ENCODE data around the gene LAMB4.

The LAMB4 gene

DNA sequence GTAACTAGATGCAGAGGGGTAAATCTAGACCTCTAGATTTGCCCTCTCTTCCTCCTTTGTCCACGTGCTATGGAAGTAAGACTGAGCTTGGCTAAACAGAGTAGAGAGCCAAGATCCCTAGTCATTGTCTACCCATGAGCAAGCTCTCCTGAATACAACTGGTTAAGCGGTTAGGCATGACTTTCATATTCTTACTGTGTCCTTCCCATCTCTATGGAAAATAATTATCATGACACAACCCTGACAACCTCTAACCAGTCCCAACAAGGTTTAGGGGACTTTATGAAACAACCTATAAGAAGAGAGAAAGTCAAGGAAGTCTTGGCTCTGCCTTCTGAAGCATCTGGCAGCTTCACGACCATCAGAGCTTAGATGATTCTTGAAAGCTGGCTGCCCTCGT, 7.8 kb upstream of the LAMB4 start:
- no peak overlapping the region for H2AFZ ChIP-seq (ENCODE audit: low read length)
- no peaks in the 10 kb centered on the region for H4K20me1 ChIP-seq (ENCODE audit: insufficient read depth, low read length)
- H3K4me3 ChIP-seq (ENCODE audit: low read depth, low read length, poor library complexity, severe bottlenecking) = no peak overlapping the region
- H3K4me2 ChIP-seq (ENCODE audit: low read length) = no peak overlapping the region
- peaks cover 14% of the 10 kb centered on the region for H3K4me1 ChIP-seq (ENCODE audit: insufficient read depth, low read length, severe bottlenecking)
- no peaks in the 10 kb centered on the region for H3K36me3 ChIP-seq (ENCODE audit: insufficient read depth, low read length)
- no peak overlapping the region for H3K27ac ChIP-seq (ENCODE audit: low read depth, low read length, poor library complexity, severe bottlenecking)
- no peaks in the 10 kb centered on the region for H3K79me2 ChIP-seq (ENCODE audit: insufficient read depth, low read length)
- no peak overlapping the region for H3K9ac ChIP-seq (ENCODE audit: low read length)
- TF ChIP-seq, protein P1, sequence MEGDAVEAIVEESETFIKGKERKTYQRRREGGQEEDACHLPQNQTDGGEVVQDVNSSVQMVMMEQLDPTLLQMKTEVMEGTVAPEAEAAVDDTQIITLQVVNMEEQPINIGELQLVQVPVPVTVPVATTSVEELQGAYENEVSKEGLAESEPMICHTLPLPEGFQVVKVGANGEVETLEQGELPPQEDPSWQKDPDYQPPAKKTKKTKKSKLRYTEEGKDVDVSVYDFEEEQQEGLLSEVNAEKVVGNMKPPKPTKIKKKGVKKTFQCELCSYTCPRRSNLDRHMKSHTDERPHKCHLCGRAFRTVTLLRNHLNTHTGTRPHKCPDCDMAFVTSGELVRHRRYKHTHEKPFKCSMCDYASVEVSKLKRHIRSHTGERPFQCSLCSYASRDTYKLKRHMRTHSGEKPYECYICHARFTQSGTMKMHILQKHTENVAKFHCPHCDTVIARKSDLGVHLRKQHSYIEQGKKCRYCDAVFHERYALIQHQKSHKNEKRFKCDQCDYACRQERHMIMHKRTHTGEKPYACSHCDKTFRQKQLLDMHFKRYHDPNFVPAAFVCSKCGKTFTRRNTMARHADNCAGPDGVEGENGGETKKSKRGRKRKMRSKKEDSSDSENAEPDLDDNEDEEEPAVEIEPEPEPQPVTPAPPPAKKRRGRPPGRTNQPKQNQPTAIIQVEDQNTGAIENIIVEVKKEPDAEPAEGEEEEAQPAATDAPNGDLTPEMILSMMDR (IDR thresholded peaks at IDR 0.05; ENCODE audit: low read length) = no peak
- TF ChIP-seq EZH2 (IDR thresholded peaks at IDR 0.05; ENCODE audit: borderline replicate concordance, low read length) = no peak
- no peaks in the 10 kb centered on the region for H3K9me3 ChIP-seq (ENCODE audit: low read length)
- H3K27me3 ChIP-seq (ENCODE audit: insufficient read depth, low read length) = no peaks in the 10 kb centered on the region
- H3K9me2 ChIP-seq (ENCODE audit: low read depth, low read length) = no peaks in the 10 kb centered on the region
- H3F3A ChIP-seq (ENCODE audit: insufficient read depth, low read length) = no peaks in the 10 kb centered on the region

DNA sequence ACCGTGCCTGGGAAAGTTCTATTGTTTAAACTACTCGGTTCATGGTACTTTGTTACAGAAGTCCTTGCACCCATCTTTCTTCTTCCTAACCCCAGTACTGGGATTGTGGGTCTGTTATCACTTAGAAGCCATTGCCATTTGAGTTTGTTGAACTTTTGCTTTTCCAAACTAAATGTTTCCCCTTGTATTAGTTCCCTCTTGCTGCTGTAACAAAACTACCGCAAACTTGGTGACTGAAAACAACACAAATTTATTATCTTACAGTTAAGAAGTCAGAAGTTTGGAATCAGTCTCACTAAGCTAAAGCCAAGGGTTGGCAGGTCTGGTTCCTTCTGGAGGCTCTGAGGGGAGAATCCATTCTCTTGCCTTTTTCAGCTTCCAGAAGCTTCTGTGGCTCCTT, 6.9 kb upstream of the LAMB4 start:
- Histone ChIP-seq H3K9me2 (ENCODE audit: low read depth, low read length) (no peaks in the 10 kb centered on the region), H3K27me3 (ENCODE audit: insufficient read depth, low read length) (no peaks in the 10 kb centered on the region), H3F3A (ENCODE audit: insufficient read depth, low read length) (no peaks in the 10 kb centered on the region), H3K27ac (ENCODE audit: low read depth, low read length, poor library complexity, severe bottlenecking) (no peak overlapping the region), H3K79me2 (ENCODE audit: insufficient read depth, low read length) (no peaks in the 10 kb centered on the region), H3K4me3 (ENCODE audit: low read depth, low read length, poor library complexity, severe bottlenecking) (no peak overlapping the region), H3K36me3 (ENCODE audit: insufficient read depth, low read length) (no peaks in the 10 kb centered on the region), H3K4me2 (ENCODE audit: low read length) (no peak overlapping the region), H3K9me3 (ENCODE audit: low read length) (no peaks in the 10 kb centered on the region), H2AFZ (ENCODE audit: low read length) (no peak overlapping the region), H3K9ac (ENCODE audit: low read length) (no peak overlapping the region), H3K4me1 (ENCODE audit: insufficient read depth, low read length, severe bottlenecking) (peaks cover 14% of the 10 kb centered on the region), H4K20me1 (ENCODE audit: insufficient read depth, low read length) (no peaks in the 10 kb centered on the region)
- TF ChIP-seq EZH2 (IDR thresholded peaks at IDR 0.05; ENCODE audit: borderline replicate concordance, low read length) = no peak
- TF ChIP-seq, protein P1 (IDR thresholded peaks at IDR 0.05; ENCODE audit: low read length) = no peak

DNA sequence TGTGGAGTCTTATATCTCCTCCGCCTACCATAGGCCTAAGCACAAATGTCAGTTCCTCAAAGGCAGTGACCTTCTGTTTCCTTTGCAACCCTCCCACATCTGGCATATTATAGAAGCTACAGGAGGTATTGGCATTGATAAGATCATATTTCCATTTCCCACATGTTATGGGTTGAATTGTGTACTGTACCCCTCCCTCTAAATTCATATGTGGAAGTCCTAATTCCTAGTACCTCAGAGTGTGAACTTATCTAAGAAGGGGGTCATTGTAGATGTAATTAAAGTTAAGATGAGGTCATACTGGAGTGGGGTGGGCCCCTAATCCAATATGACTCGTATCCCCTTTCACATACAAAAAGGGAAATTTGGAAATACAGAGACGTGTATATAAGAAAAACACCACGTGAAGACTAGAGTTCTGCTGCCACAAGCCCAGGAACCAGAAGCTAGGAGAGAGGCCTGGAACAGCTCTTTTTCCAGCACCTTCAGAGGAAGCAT, 6.1 kb upstream of the LAMB4 start:
- no peaks in the 10 kb centered on the region for H3K27me3 ChIP-seq (ENCODE audit: insufficient read depth, low read length)
- no peaks in the 10 kb centered on the region for H4K20me1 ChIP-seq (ENCODE audit: insufficient read depth, low read length)
- TF ChIP-seq EZH2 (IDR thresholded peaks at IDR 0.05; ENCODE audit: borderline replicate concordance, low read length) = no peak
- TF ChIP-seq, protein P1 (IDR thresholded peaks at IDR 0.05; ENCODE audit: low read length) = no peak
- peaks cover 14% of the 10 kb centered on the region for H3K4me1 ChIP-seq (ENCODE audit: insufficient read depth, low read length, severe bottlenecking)
- no peak overlapping the region for H3K4me3 ChIP-seq (ENCODE audit: low read depth, low read length, poor library complexity, severe bottlenecking)
- no peak overlapping the region for H3K27ac ChIP-seq (ENCODE audit: low read depth, low read length, poor library complexity, severe bottlenecking)
- H3K36me3 ChIP-seq (ENCODE audit: insufficient read depth, low read length) = no peaks in the 10 kb centered on the region
- H3K79me2 ChIP-seq (ENCODE audit: insufficient read depth, low read length) = no peaks in the 10 kb centered on the region
- no peak overlapping the region for H2AFZ ChIP-seq (ENCODE audit: low read length)
- H3K9me2 ChIP-seq (ENCODE audit: low read depth, low read length) = no peaks in the 10 kb centered on the region
- H3K9ac ChIP-seq (ENCODE audit: low read length) = no peak overlapping the region
- no peaks in the 10 kb centered on the region for H3F3A ChIP-seq (ENCODE audit: insufficient read depth, low read length)
- H3K4me2 ChIP-seq (ENCODE audit: low read length) = peak overlapping the region; percentile 21; the same call in 1 of the 2 replicates
- no peaks in the 10 kb centered on the region for H3K9me3 ChIP-seq (ENCODE audit: low read length)

Measured in OCI-LY1 (cell line).